GM23248 (cell line): Measurements from ENCODE around the gene KLC1.

Experiments
- EZH2 ChIP-seq: fragments of 200-600 bp; sonication (generic); IDR thresholded peaks from 2 replicates; pipeline ENCODE4 v1.6.1; 2018; ENCODE audit warnings: antibody characterized with exemption, mild to moderate bottlenecking; ENCODE audit not compliant: insufficient read depth, poor library complexity, severe bottlenecking
- EZH2phosphoT487 ChIP-seq: fragments of 200-600 bp; sonication (generic); IDR thresholded peaks from 2 replicates; pipeline ENCODE4 v1.6.1; 2018; ENCODE audit warnings: antibody characterized with exemption, moderate library complexity, mild to moderate bottlenecking, low read depth; ENCODE audit not compliant: insufficient read depth

DNA sequence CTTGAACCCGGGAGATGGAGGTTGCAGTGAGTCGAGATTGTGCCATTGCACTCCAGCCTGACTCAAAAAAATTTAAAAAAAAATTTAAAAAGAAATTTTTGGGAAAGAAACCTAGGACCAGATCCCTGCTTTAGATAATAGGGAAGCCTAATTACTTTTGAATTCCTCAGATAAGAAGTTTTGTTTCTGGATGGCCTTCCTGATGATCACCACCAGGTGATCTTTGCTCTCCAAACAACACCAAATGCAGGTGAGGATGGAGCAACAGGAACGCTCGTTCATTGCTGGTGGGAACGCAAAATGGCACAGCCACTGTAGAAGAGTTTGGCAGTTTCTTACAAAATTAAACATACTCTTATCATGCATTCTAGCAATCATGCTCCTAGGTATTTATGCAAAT is 28.5 kb upstream of the KLC1 start:
- TF ChIP-seq EZH2 (no peak), EZH2phosphoT487 (no peak)
